GM23248 (cell line): ENCODE measurements around the gene KLF13. TPM values are rescaled to one million over a fixed set of nuclear protein-coding genes. Genes with fewer than 3 reads are reported as not detected.

ENCODE experiments used
- DNase-seq: peaks from one replicate; pipeline ENCODE4 v3.0.0-alpha.2; 2015
- H2AFZ ChIP-seq: fragments of 200-600 bp; sonication (generic); 2 replicates; pipeline ENCODE4 v1.6.1; 2016; ENCODE audit warnings: antibody characterized with exemption
- H3F3A ChIP-seq: fragments of 200-600 bp; sonication (generic); 2 replicates; pipeline ENCODE4 v1.6.1; 2016; ENCODE audit warnings: mild to moderate bottlenecking, antibody characterized with exemption, mixed run types; ENCODE audit not compliant: insufficient read depth
- H3K27ac ChIP-seq: fragments of 200-600 bp; sonication (generic); 2 replicates; pipeline ENCODE4 v1.5.1; 2016; ENCODE audit warnings: mild to moderate bottlenecking
- H3K27me3 ChIP-seq: fragments of 200-600 bp; sonication (generic); replicated peaks from 2 replicates; pipeline ENCODE4 v1.6.1; 2016; ENCODE audit warnings: mild to moderate bottlenecking; ENCODE audit not compliant: insufficient read depth
- H3K36me3 ChIP-seq: fragments of 200-600 bp; sonication (generic); 2 replicates; pipeline ENCODE4 v1.6.1; 2016; ENCODE audit warnings: low read depth, mild to moderate bottlenecking
- H3K4me1 ChIP-seq: fragments of 200-600 bp; sonication (generic); 2 replicates; pipeline ENCODE4 v1.6.1; 2016; ENCODE audit warnings: mild to moderate bottlenecking; ENCODE audit not compliant: insufficient read depth
- H3K4me2 ChIP-seq: fragments of 200-600 bp; sonication (generic); one replicate; pipeline ENCODE4 v1.6.1; 2016; ENCODE audit warnings: mild to moderate bottlenecking; ENCODE audit not compliant: unreplicated experiment
- H3K4me3 ChIP-seq: fragments of 200-600 bp; sonication (generic); 2 replicates; pipeline ENCODE4 v1.5.1; 2016; ENCODE audit warnings: mild to moderate bottlenecking
- H3K79me2 ChIP-seq: fragments of 200-600 bp; sonication (generic); 2 replicates; pipeline ENCODE4 v1.6.1; 2016; ENCODE audit warnings: mild to moderate bottlenecking; ENCODE audit not compliant: insufficient read depth
- H3K9ac ChIP-seq: fragments of 200-600 bp; sonication (generic); 2 replicates; pipeline ENCODE4 v1.6.1; 2016; ENCODE audit warnings: mild to moderate bottlenecking
- H3K9me2 ChIP-seq: fragments of 200-600 bp; sonication (generic); 2 replicates; pipeline ENCODE4 v1.6.1; 2016; ENCODE audit warnings: mixed run types, mild to moderate bottlenecking, moderate library complexity; ENCODE audit not compliant: insufficient read depth
- H3K9me3 ChIP-seq: fragments of 200-600 bp; sonication (generic); one replicate; pipeline ENCODE4 v1.6.1; 2017; ENCODE audit warnings: low read depth
- H4K20me1 ChIP-seq: fragments of 200-600 bp; sonication (generic); 2 replicates; pipeline ENCODE4 v1.6.0; 2016; ENCODE audit not compliant: insufficient read depth
- EZH2 ChIP-seq: fragments of 200-600 bp; sonication (generic); IDR thresholded peaks from 2 replicates; pipeline ENCODE4 v1.6.1; 2018; ENCODE audit warnings: antibody characterized with exemption, mild to moderate bottlenecking; ENCODE audit not compliant: insufficient read depth, poor library complexity, severe bottlenecking
- EZH2phosphoT487 ChIP-seq: fragments of 200-600 bp; sonication (generic); IDR thresholded peaks from 2 replicates; pipeline ENCODE4 v1.6.1; 2018; ENCODE audit warnings: antibody characterized with exemption, moderate library complexity, mild to moderate bottlenecking, low read depth; ENCODE audit not compliant: insufficient read depth
- whole genome bisulfite sequencing, 2 experiments: methylation state at CpG; one replicate each; pipeline ENCODE4 v1.1.6; 2015 to 2017; ENCODE audit warnings: low lambda C conversion rate in 2 of 2, low coverage in 1 of 2; ENCODE audit errors: missing lambda C conversion rate in 2 of 2; 5-methylcytosine and 5-hydroxymethylcytosine counted together
- in situ Hi-C: fragments of 300-500 bp; cut with MboI; formaldehyde crosslinking; loops from 2 replicates; pipeline ENCODE4 v1.15.0; 2020
- polyA plus RNA-seq: library from polyadenylated mRNA; unstranded; fragments of >200 nt; fragmentation: Nextera tagmentation; extraction: Ambion mirVana; gene quantifications from 2 replicates; pipeline ENCODE4 v1.2.1, GENCODE V29; 2016
- total RNA-seq: library from RNA; depleted of rRNA; stranded (reverse); fragments of >200 nt; shearing (Covaris generic); gene quantifications from 2 replicates; pipeline ENCODE4 v1.2.3, GENCODE V29; 2014

KLF13 gene
- total and polyA plus RNA-seq, 2 experiments from 2014 or later = 8.0 to 38.9 TPM

- H4K20me1 ChIP-seq = no peaks in the 10 kb centered on the region
- H3K4me1 ChIP-seq = no peaks in the 10 kb centered on the region
- no peaks in the 10 kb centered on the region for H3K9me2 ChIP-seq
- no peaks in the 10 kb centered on the region for H3F3A ChIP-seq
- no peak overlapping the region for H3K9ac ChIP-seq
- no peak for DNase-seq
- H3K27me3 ChIP-seq = peaks cover 16% of the 10 kb centered on the region
- H3K4me2 ChIP-seq = no peak overlapping the region
- H2AFZ ChIP-seq = no peak overlapping the region
- no peak for TF ChIP-seq EZH2
- no peak for TF ChIP-seq EZH2phosphoT487
- no peaks in the 10 kb centered on the region for H3K9me3 ChIP-seq
- H3K79me2 ChIP-seq = no peaks in the 10 kb centered on the region
- H3K36me3 ChIP-seq = no peaks in the 10 kb centered on the region
- no peak overlapping the region for H3K4me3 ChIP-seq
- no peak overlapping the region for H3K27ac ChIP-seq
- in situ Hi-C loops = no loop called here
Measured at GRCh38 chr15:31313223-31313622, 13.4 kb upstream of the KLF13 start.

- H3K36me3 ChIP-seq = no peaks in the 10 kb centered on the region
- no peak overlapping the region for H3K4me2 ChIP-seq
- H3K9ac ChIP-seq = no peak overlapping the region
- H3F3A ChIP-seq = no peaks in the 10 kb centered on the region
- no peak overlapping the region for H3K4me3 ChIP-seq
- no peak overlapping the region for H2AFZ ChIP-seq
- TF ChIP-seq EZH2phosphoT487 (no peak), EZH2 (no peak)
- DNase-seq = no peak
- H3K79me2 ChIP-seq = no peaks in the 10 kb centered on the region
- H3K9me2 ChIP-seq = no peaks in the 10 kb centered on the region
- H3K27me3 ChIP-seq = peaks cover 25% of the 10 kb centered on the region
- WGBS, 2 experiments = 73 to 83% methylated on average over 12 of the region's 12 CpGs
- no peak overlapping the region for H3K27ac ChIP-seq
- H4K20me1 ChIP-seq = no peaks in the 10 kb centered on the region
- H3K4me1 ChIP-seq = no peaks in the 10 kb centered on the region
- in situ Hi-C loops = no loop called here
- no peaks in the 10 kb centered on the region for H3K9me3 ChIP-seq
Measured at GRCh38 chr15:31314380-31314779, 12.3 kb upstream of the KLF13 start.

- in situ Hi-C loops = no loop called here
- no peak for DNase-seq
- H3K79me2 ChIP-seq = no peaks in the 10 kb centered on the region
- peaks cover 25% of the 10 kb centered on the region for H3K27me3 ChIP-seq
- H4K20me1 ChIP-seq = no peaks in the 10 kb centered on the region
- no peaks in the 10 kb centered on the region for H3F3A ChIP-seq
- H3K36me3 ChIP-seq = no peaks in the 10 kb centered on the region
- no peaks in the 10 kb centered on the region for H3K9me3 ChIP-seq
- no peak overlapping the region for H3K4me2 ChIP-seq
- WGBS, 2 experiments = 82% methylated on average over 8 of the region's 8 CpGs
- H3K9ac ChIP-seq = no peak overlapping the region
- H3K27ac ChIP-seq = no peak overlapping the region
- H2AFZ ChIP-seq = no peak overlapping the region
- no peaks in the 10 kb centered on the region for H3K9me2 ChIP-seq
- H3K4me1 ChIP-seq = no peaks in the 10 kb centered on the region
- TF ChIP-seq EZH2phosphoT487 (no peak), EZH2 (no peak)
- H3K4me3 ChIP-seq = no peak overlapping the region
Measured at GRCh38 chr15:31316135-31316795, 10.4 kb upstream of the KLF13 start.

- H3K27ac ChIP-seq = no peak overlapping the region
- H3K9me2 ChIP-seq = no peaks in the 10 kb centered on the region
- no peak overlapping the region for H3K4me3 ChIP-seq
- no peaks in the 10 kb centered on the region for H3K36me3 ChIP-seq
- H3K79me2 ChIP-seq = no peaks in the 10 kb centered on the region
- WGBS, 2 experiments = 79 to 80% methylated on average over 3 of the region's 3 CpGs
- peaks cover 25% of the 10 kb centered on the region for H3K27me3 ChIP-seq
- H3K9me3 ChIP-seq = no peaks in the 10 kb centered on the region
- no peaks in the 10 kb centered on the region for H4K20me1 ChIP-seq
- no peak for DNase-seq
- H3F3A ChIP-seq = no peaks in the 10 kb centered on the region
- no peak overlapping the region for H3K9ac ChIP-seq
- in situ Hi-C loops = no loop called here
- no peak for TF ChIP-seq EZH2phosphoT487
- no peak for TF ChIP-seq EZH2
- H2AFZ ChIP-seq = no peak overlapping the region
- no peak overlapping the region for H3K4me2 ChIP-seq
- H3K4me1 ChIP-seq = no peaks in the 10 kb centered on the region
Measured at GRCh38 chr15:31317017-31317416, 9.6 kb upstream of the KLF13 start.
